Choroid plexus epithelial cell (primary cell): ENCODE measurements around the gene PTCH1.

Source experiments
- DNase-seq: peaks from one replicate; pipeline ENCODE4 v3.0.0-alpha.2; 2010; ENCODE audit warnings: low read depth
- H3K4me3 ChIP-seq: 2 replicates; pipeline ENCODE4 v1.5.1; 2011; ENCODE audit warnings: low read depth, mild to moderate bottlenecking, control low read depth, low read length, moderate library complexity
- CTCF ChIP-seq: conservative IDR thresholded peaks from 2 replicates; pipeline ENCODE4 v1.5.1; 2011; ENCODE audit warnings: low read depth, mild to moderate bottlenecking, control low read depth, inconsistent platforms, low read length, moderate library complexity

Gene PTCH1

GRCh38 chr9:95516734-95517558 lies at the start of gene PTCH1:
Gene PTCH1 (minus strand): TSS chr9:95516971.
- peak; percentile 57 for DNase-seq
- H3K4me3 ChIP-seq = peak within 1 kb of the TSS; percentile 59
- no peak for TF ChIP-seq CTCF

- DNase-seq = no peak
Observed at GRCh38 chr9:95565982-95566381, 49.2 kb upstream of the PTCH1 start.

GRCh38 chr9:95561913-95562312 lies 45.1 kb upstream of the PTCH1 start:
- DNase-seq = no peak
- no peak overlapping the region for H3K4me3 ChIP-seq
- no peak for TF ChIP-seq CTCF

More at GRCh38 chr9:95565982-95566381, 49.2 kb upstream of the PTCH1 start:
- no peak for TF ChIP-seq CTCF
- no peak overlapping the region for H3K4me3 ChIP-seq

DNA sequence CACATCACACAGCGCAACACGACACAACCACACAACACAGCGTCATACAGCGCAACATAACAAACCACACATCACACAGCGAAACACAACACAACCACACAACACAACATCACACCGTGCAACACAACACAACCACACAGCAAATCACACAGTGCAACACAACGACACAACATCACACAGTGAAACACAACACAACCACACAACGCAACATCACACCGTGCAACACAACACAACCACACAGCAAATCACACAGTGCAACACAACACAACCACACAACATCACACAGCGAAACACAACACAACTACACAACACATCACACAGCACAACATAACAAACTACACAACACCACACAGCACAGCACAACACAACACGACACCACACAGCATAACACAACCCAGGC lies 40.4 kb upstream of the PTCH1 start:
- no peak for TF ChIP-seq CTCF
- no peak for DNase-seq
- H3K4me3 ChIP-seq = no peak overlapping the region

DNA sequence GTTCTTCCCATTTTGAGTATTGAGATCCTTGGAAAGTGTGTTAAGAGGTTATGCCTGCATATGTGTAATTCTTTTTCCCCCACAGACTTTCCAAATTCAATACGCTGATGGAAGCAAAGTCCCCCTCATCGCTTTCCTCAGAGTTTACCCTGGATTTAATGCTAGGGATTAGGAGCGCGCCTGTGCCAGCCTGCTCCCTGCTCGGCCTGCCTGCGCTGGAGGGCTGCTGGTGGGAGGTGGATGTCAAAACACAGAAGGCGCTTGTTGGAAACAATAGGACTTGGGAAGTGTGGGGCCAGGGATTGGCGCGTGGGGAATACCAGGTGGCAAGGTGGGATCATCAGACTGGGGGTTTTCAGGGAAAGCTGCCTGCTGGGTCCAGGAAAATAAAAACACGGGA lies 39.8 kb upstream of the PTCH1 start:
- TF ChIP-seq CTCF = no peak
- DNase-seq = no peak
- no peak overlapping the region for H3K4me3 ChIP-seq

DNA sequence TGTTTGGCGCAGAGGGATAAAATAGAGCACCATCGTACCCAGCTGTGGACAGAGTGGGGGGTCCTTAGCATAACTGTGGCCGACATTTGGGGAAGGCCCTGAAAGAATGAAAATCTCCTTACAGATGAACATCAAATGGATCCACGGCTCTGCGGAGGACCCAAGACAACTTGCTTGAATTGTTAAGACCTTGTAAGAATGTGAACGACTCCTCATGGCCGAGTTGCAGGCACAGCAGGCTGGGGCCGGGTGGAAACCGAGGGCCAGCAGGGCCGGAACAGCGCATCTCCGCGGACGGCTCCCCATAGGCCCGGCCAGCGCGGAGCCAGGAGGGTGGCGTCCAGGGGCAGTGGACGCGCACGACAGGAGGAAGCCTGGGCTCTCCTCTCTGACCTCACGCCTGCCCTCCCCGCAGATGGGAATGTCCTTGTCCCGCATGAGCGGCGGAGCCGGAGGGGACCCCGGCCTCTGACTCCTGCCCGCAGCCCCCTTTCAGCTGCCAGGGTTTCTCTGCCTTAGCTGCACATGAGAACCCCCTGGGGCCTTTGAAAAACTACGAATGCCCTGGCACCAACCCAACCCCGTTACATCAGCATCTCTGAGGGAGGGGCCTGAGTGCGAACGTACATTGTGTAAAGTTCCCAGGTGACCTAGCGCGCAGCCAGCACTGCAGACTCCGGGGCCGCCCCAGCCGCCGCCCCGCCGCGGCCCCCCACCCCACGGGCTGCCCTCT lies 36.2 kb upstream of the PTCH1 start:
- peak overlapping the region; percentile 14 for H3K4me3 ChIP-seq
- no peak for TF ChIP-seq CTCF
- DNase-seq = peak; percentile 24

DNA sequence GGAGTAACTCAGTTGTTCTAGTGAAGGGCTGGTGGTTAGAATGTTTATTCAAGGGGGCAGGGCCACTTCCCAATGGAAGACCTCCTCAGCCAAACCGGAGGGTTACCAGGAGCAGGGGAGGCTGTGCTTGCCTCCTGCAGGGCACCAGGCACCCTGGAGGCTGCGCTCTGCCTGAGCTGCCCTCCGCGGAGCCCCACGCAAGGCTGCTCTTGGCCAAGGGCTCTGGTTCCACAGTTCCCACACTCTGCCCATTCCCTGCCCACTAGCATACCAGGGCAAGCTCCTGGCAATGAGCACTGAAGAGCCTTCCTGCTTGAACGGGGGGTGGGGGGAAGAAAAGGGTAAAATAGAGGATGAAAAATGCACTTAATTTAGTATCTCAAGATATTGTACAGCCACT lies 35.5 kb upstream of the PTCH1 start:
- TF ChIP-seq CTCF = no peak
- DNase-seq = no peak
- H3K4me3 ChIP-seq = no peak overlapping the region
